SK-N-MC (cell line): ENCODE results near the gene ZER1.

ENCODE experiments used
- EZH2 ChIP-seq: fragments of 200-600 bp; sonication (generic); IDR thresholded peaks from one replicate; pipeline ENCODE4 v1.6.1; 2017; ENCODE audit warnings: antibody characterized with exemption
- FOXP2 ChIP-seq: optimal IDR thresholded peaks from 2 replicates; pipeline ENCODE3; 2011; ENCODE audit warnings: mild to moderate bottlenecking, moderate library complexity; ENCODE audit not compliant: insufficient read depth; ENCODE audit errors: extremely low read length, control extremely low read depth
- POLR2AphosphoS5 ChIP-seq: IDR thresholded peaks from 2 replicates; pipeline ENCODE4 v1.6.1; 2012; ENCODE audit warnings: mild to moderate bottlenecking, low read depth, low read length, borderline replicate concordance

- TF ChIP-seq EZH2 (no peak), POLR2AphosphoS5 (no peak), FOXP2 (no peak)
Measured at GRCh38 chr9:128788445-128788844, 16.7 kb upstream of the ZER1 start.
